Aorta (tissue), 5 donors: ENCODE measurements around the gene AUTS2. TPM values are rescaled to one million over a fixed set of nuclear protein-coding genes. Genes with fewer than 3 reads are reported as not detected.

Experiments
- ATAC-seq: fragments of 200-7000 bp; cut with Tn5 transposase; one replicate; pipeline ENCODE4 v1.9.1; 2022; ENCODE audit warnings: moderate library complexity; ENCODE audit not compliant: low FRiP score
- DNase-seq, 2 donors: peaks; one replicate each; pipeline ENCODE4 v3.0.0-alpha.2; 2020
- H3K27ac ChIP-seq, 2 donors: one replicate each; pipeline ENCODE4 v1.5.1; 2013; ENCODE audit warnings: low read length in 2 of 2, mild to moderate bottlenecking in 2 of 2, moderate library complexity in 2 of 2, control low read depth in 1 of 2, inconsistent platforms in 1 of 2, low read depth in 1 of 2
- H3K27me3 ChIP-seq, 2 donors: one replicate each; pipeline ENCODE4 v1.6.1; 2013; ENCODE audit warnings: control low read depth in 1 of 2, low read length in 1 of 2, mild to moderate bottlenecking in 1 of 2, moderate library complexity in 1 of 2; ENCODE audit not compliant: insufficient read depth in 2 of 2, control insufficient read depth in 1 of 2
- H3K36me3 ChIP-seq, 2 donors: one replicate each; pipeline ENCODE4 v1.6.1; 2013; ENCODE audit warnings: control low read depth in 1 of 2, low read length in 1 of 2, mild to moderate bottlenecking in 1 of 2; ENCODE audit not compliant: insufficient read depth in 2 of 2, control insufficient read depth in 1 of 2
- H3K4me1 ChIP-seq, 2 donors: one replicate each; pipeline ENCODE4 v1.6.1; 2013; ENCODE audit warnings: low read length in 2 of 2, control low read depth in 1 of 2, mild to moderate bottlenecking in 1 of 2, moderate library complexity in 1 of 2; ENCODE audit not compliant: insufficient read depth in 2 of 2, control insufficient read depth in 1 of 2
- H3K4me3 ChIP-seq, 2 donors: one replicate each; pipeline ENCODE4 v1.5.1; 2013; ENCODE audit warnings: low read length in 2 of 2, control low read depth in 1 of 2, mild to moderate bottlenecking in 1 of 2
- H3K9me3 ChIP-seq: one replicate; pipeline ENCODE4 v1.6.1; 2013; ENCODE audit warnings: mild to moderate bottlenecking, low read length; ENCODE audit not compliant: control insufficient read depth
- WGBS, 2 donors: extraction: QIAGEN DNeasy Blood & Tissue Kit; methylation state at CpG; one replicate each; pipeline ENCODE4 v1.1.7; 2013; 5-methylcytosine and 5-hydroxymethylcytosine counted together
- intact Hi-C, 2 donors: fragments of 100-400 bp; cut with DNase I; formaldehyde crosslinking; loops; one replicate each; pipeline versions ENCODE4 v1.14.2 to v1.15.0; 2022
- polyA plus RNA-seq, 2 donors: library from polyadenylated mRNA; stranded (reverse); fragments of 200-250 nt; gene quantifications; one replicate each; pipeline ENCODE4 v1.2.3, GENCODE V29; 2013
- total RNA-seq, 2 donors: library from RNA; stranded (reverse); fragmentation: NEBNext Ultra II Directional; extraction: Animal tissue kit (Norgen Biotek cat#: 25700); gene quantifications; one replicate each; pipeline ENCODE4 v1.2.1, GENCODE V29; 2021
- donor health status: healthy with polysubstance abuse.
- donor health status: Bipolar disorder and iron deficiency.
- donor health status: DM: no; HTN: no; CAD: no.
- donor health status: DM: no; HTN: no; CAD: no.
- donor health status: DM: yes; HTN: yes; CAD: no.

Gene AUTS2
- total and polyA plus RNA-seq, 4 donors, result 3.9 to 102 (median 57.0) TPM

DNA sequence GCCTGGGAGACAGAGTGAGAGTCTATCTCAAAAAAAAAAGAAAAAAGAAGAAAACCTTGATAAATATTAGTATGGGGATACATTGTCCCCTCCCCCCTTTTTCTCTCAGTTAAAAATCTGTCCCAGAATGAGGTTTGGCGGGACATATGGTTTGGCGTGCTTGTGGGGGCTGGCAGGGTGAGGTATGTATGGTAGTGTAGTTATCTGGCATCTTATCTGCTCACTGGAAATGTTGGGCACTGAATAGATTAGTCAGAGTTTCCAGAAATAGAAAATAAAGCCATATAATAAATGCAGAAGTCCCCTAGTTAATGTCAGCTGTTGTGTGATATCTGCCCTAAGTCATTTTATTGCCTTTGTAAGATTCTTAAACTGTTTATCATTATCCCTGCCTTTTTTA lies 1136.1 kb downstream of the AUTS2 start:
- Histone ChIP-seq H3K27me3 (no peaks in the 10 kb centered on the region), H3K9me3 (no peaks in the 10 kb centered on the region), H3K4me3 (no peak overlapping the region), H3K4me1 (peaks cover 3 to 6% of the 10 kb centered on the region in 2 donors), H3K27ac (no peak overlapping the region), H3K36me3 (no peaks in the 10 kb centered on the region)
- ATAC-seq, result no peak
- intact Hi-C loops, result no loop called here
- 11 to 18% methylated on average over 2 of the region's 2 CpGs for WGBS, 2 donors
- DNase-seq, result no peak

DNA sequence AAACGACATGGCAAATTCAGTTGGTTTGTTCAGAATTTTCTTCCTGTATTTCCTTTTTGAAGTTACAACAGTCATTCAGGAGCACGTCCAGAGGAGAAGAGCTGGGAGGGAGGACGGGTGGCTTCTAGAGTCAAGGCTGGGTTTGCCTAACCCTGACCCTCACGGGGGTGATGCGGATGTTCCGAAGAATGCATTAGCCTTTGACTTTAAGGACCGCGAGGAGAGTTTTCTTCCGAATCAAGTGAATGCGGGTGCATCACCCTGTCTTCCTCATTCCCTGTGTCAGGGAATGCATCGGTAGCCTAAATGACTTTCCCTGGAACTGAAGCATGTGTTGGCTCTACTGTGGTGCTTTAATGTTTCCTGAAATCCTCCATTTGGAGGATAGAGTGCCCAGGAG lies 1137.0 kb downstream of the AUTS2 start:
- Histone ChIP-seq H3K27me3 (no peaks in the 10 kb centered on the region), H3K9me3 (no peaks in the 10 kb centered on the region), H3K36me3 (no peaks in the 10 kb centered on the region), H3K4me3 (no peak overlapping the region), H3K4me1 (peaks cover 3 to 6% of the 10 kb centered on the region in 2 donors), H3K27ac (no peak overlapping the region)
- intact Hi-C loops, result no loop called here
- DNase-seq (peak in 1 of 2 donors; percentile 54), ATAC-seq (no peak)
- WGBS, 2 donors, result 81 to 86% methylated on average over 11 of the region's 11 CpGs

GRCh38 chr7:70736715-70737460 lies 1138.6 kb downstream of the AUTS2 start:
- Histone ChIP-seq H3K27ac (peak overlapping the region in 1 of 2 donors; percentile 23), H3K4me3 (peak overlapping the region; percentile 42 to 69), H3K36me3 (no peaks in the 10 kb centered on the region), H3K9me3 (no peaks in the 10 kb centered on the region), H3K27me3 (no peaks in the 10 kb centered on the region), H3K4me1 (peaks cover 3 to 6% of the 10 kb centered on the region in 2 donors)
- ATAC-seq (peak; percentile 63), DNase-seq (no peak)
- 7 to 13% methylated on average over 11 of the region's 11 CpGs for WGBS, 2 donors
- intact Hi-C loops, result no loop called here

- H3K27ac ChIP-seq, result no peak overlapping the region
- H3K4me3 ChIP-seq, result no peak overlapping the region
- DNase-seq (no peak), ATAC-seq (peak; percentile 44)
- intact Hi-C loops, result no loop called here
- H3K27me3 ChIP-seq, result no peaks in the 10 kb centered on the region
- H3K9me3 ChIP-seq, result no peaks in the 10 kb centered on the region
- WGBS, 2 donors, result 48 to 59% methylated on average over 8 of the region's 8 CpGs
- no peaks in the 10 kb centered on the region for H3K36me3 ChIP-seq
- peaks cover 3 to 6% of the 10 kb centered on the region in 2 donors for H3K4me1 ChIP-seq
Measured at GRCh38 chr7:70738151-70738885, 1140.0 kb downstream of the AUTS2 start.

- 53 to 55% methylated on average over 7 of the region's 7 CpGs for WGBS, 2 donors
- intact Hi-C loops, result no loop called here
- Histone ChIP-seq H3K9me3 (no peaks in the 10 kb centered on the region), H3K27me3 (no peaks in the 10 kb centered on the region), H3K36me3 (no peaks in the 10 kb centered on the region), H3K27ac (no peak overlapping the region), H3K4me3 (no peak overlapping the region), H3K4me1 (peaks cover 0 to 6% of the 10 kb centered on the region in 2 donors)
- ATAC-seq (no peak), DNase-seq (no peak)
Measured at GRCh38 chr7:70739646-70740210, 1141.5 kb downstream of the AUTS2 start.

GRCh38 chr7:70741666-70742065 lies 1143.4 kb downstream of the AUTS2 start:
- 70 to 85% methylated on average over 5 of the region's 5 CpGs for WGBS, 2 donors
- Histone ChIP-seq H3K4me3 (no peak overlapping the region), H3K27ac (no peak overlapping the region), H3K9me3 (no peaks in the 10 kb centered on the region), H3K27me3 (no peaks in the 10 kb centered on the region), H3K36me3 (no peaks in the 10 kb centered on the region), H3K4me1 (peaks cover 0 to 4% of the 10 kb centered on the region in 2 donors)
- DNase-seq (no peak), ATAC-seq (no peak)
- intact Hi-C loops, result no loop called here

GRCh38 chr7:70743531-70744325 lies 1145.5 kb downstream of the AUTS2 start:
- no peaks in the 10 kb centered on the region for H3K4me1 ChIP-seq
- H3K27me3 ChIP-seq, result no peaks in the 10 kb centered on the region
- H3K4me3 ChIP-seq, result no peak overlapping the region
- no peak overlapping the region for H3K27ac ChIP-seq
- no peaks in the 10 kb centered on the region for H3K36me3 ChIP-seq
- ATAC-seq (no peak), DNase-seq (no peak)
- WGBS, 2 donors, result 53 to 60% methylated on average over 9 of the region's 9 CpGs
- no peaks in the 10 kb centered on the region for H3K9me3 ChIP-seq
- intact Hi-C loops, result no loop called here

DNA sequence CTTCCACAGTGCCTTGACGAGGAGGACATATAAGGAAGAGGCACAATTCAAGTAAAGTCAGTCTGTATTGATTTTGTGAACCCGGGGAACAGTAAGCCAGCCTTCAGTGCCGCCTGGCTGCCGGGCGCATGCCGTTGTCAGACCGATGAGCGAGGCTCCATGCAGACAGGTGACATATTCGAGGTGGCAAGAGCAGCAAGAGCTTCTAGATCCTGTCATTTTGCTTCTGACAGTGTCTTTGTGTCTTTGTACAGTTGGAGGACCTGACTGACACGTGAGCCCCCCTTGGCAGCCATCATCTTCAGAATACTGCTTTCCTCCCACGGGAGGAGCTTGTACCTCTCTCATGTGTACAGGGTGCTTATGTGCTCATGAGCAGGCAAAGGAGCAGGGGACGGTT lies 1146.2 kb downstream of the AUTS2 start:
- Histone ChIP-seq H3K36me3 (no peaks in the 10 kb centered on the region), H3K4me1 (no peaks in the 10 kb centered on the region), H3K27ac (no peak overlapping the region), H3K27me3 (no peaks in the 10 kb centered on the region), H3K4me3 (no peak overlapping the region), H3K9me3 (no peaks in the 10 kb centered on the region)
- ATAC-seq, result no peak
- DNase-seq, result peak in 1 of 2 donors; percentile 48
- WGBS, 2 donors, result 94 to 95% methylated on average over 12 of the region's 12 CpGs
- intact Hi-C loops, result no loop called here
